ENCODE measurements around the gene CTAGE1.
"Not testable (repeated sequence)": the region's sequence is repeated elsewhere in the genome, so short reads cannot be mapped to it uniquely, and the experiment has no call there.

The CTAGE1 gene, protein sequence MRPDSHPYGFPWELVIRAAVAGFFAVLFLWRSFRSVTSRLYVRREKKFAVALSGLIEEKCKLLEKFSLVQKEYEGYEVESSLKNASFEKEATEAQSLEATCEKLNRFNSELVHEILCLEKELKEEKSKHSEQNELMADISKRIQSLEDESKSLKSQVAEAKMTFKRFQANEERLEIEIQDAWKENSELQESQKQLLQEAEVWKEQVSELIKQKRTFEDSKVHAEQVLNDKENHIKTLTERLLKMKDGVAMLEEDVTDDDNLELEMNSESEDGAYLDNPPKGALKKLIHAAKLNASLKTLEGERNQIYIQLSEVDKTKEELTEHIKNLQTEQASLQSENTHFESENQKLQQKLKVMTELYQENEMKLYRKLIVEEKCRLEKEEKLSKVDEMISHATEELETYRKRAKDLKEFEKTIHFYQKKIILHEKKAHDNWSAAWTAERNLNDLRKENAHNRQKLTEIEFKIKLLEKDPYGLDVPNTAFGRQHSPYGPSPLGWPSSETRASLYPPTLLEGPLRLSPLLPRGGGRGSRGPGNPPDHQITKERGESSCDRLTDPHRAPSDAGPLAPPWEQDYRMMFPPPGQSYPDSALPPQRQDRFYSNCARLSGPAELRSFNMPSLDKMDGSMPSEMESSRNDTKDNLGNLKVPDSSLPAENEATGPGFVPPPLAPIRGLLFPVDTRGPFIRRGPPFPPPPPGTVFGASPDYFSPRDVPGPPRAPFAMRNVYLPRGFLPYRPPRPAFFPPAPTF

DNA sequence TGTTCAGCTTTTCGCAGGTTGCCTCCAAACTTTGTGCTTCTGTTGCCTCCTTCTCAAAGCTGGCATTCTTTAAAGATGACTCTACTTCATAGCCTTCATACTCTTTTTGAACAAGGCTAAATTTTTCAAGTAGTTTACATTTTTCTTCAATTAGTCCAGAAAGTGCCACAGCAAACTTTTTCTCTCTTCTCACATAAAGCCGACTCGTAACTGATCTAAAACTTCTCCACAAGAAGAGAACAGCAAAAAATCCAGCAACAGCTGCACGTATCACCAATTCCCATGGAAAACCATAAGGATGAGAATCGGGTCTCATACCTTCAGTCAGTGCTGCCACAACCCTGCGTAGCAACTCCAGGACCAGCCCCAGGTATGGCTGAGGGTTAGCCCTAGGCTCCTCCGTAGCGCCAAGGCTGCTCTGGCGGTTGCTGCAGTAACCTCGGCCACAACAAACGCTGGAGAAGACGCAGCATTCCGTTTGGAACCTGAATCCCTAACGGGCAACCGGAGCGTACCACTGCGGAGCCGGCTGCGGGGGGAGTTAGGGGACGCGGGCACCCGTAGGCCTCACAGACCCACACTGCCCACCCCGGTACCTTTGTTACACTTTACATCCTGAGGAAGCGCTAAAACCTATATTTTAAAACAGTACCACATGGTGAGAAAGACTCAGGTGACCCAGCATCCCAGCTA is at the start of gene CTAGE1:
Gene CTAGE1, minus strand, starts transcription at position 420 of the 693 bp plus-strand sequence. Its CDS starts 104 bp downstream, at position 316.
- DNase-seq (ENCODE audit: low spot score) = no peak

DNA sequence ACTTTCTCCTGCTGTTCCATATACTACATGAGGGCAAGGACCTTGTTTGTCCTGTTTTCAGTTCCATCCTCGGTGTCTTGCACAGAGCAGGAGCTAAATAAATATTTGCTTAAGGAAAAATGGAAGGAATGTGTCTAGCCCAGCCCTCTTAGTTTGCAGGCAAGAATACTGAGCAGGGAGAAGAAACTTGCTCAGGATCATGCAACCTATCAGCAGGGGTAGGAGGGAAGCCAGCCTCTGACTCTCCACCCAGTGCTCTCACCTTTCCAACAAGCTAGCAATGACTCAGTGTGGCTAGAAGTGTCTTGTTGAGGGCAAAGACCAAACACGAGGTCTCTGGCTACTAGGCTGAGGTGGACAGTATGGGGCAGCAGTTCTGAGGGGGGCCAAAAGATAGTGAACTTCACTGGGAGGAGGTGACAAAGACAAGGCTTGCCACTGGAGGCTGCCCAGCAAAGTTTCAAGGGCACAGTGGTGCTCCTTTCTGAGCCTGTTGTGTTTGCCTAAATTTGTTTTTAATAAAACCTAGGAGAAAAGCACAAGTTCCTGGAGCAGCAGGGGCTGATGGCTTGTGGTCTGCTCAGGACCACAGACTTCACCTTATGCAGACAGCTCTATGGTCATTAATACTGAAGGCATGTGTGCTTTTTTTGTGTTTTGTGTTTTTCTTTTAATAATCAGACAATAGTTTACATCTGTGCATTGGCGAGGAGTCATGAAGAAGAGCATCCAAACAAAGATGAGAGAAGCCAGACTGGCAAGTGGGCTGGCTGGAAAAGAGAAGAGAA is 49.1 kb upstream of the CTAGE1 start:
- DNase-seq (ENCODE audit: low spot score) = peak; percentile 92

DNA sequence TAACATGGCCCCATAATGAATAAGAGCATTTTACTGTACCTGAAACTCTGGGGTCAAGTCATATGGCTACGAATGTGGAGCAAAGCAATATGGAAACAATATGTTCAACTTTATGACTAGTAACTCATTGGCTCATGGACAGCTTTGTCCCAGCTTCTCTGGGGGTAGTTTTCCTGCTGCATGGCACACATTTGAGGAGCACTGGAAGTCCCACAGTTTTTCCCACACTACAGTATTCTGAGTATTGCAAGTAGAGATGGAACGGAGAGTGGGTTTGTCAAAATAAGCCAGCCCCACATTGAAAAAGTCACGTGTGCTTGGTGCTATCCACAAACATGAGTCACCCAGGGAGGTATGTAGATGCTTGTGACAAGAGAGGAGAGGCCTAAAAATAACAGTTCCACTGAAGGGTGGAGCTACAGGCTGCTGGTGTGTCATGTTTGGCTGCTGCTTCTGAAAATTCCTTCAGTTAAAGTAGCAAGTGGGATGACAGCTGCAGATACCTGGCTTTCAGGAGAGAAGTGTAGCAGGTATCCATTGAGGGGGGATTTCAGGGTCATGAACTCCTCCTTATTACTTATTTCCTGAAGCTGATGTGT is 48.2 kb upstream of the CTAGE1 start:
- DNase-seq (ENCODE audit: low spot score) = peak; percentile 93

DNA sequence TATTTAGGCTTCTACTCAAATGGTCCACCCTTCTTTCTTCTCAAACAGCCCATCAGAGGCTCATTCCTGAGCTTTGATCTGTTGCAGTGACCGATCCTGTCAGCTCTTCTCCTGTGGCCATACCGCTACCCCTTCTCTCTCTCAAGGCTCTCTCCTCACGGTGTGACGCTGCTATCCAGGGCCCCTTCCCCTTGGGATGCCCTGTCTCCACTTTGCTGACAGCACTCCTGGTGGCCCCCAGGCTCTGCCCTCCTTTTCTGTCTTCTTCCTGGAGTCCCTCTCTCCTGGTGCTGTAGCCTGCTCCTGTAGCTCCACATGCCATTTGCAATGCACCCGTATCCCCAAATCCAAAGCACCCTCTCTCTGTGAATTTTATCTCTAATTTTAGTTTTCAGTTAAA is 45.4 kb upstream of the CTAGE1 start:
- DNase-seq (ENCODE audit: low spot score) = no peak

DNA sequence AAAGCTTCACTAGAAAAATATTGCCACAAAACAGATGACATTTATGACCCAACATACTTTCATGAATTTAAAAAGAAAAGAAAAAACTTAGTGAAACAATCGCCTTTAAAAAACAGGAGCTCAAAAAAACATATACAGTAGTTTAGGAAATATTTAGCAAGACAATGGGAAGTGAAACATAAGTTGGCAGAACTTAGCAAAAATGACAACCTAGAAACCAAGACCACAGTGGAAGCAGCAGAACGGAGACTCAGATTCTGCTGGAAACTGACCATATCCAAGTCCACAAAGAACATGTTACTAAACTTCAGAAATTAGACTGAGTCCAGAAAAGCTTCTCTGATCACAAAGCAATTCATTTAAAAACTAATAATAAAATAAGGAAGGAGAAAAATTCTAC is 41.8 kb upstream of the CTAGE1 start:
- no peak for DNase-seq (ENCODE audit: low spot score)

DNA sequence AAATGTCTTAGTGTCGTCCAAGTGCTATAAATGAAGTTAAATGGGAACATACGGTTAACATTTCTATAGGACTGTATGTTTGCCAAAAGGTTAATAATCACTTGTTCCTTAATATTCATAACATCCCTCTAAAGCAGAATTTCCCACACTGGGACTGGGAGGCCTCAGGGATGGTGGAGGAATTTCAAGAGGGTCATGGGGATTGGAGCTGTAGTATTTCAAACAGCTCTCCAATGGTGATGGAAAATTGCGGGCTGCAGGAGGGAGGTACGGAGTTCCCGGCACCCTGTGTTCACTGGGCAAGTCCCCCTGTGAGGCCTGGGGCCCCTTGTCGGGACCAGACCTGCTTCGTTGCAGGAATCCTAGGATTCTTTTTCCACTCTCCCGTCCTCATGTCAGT is 39.8 kb upstream of the CTAGE1 start:
- no peak for DNase-seq (ENCODE audit: low spot score)

DNA sequence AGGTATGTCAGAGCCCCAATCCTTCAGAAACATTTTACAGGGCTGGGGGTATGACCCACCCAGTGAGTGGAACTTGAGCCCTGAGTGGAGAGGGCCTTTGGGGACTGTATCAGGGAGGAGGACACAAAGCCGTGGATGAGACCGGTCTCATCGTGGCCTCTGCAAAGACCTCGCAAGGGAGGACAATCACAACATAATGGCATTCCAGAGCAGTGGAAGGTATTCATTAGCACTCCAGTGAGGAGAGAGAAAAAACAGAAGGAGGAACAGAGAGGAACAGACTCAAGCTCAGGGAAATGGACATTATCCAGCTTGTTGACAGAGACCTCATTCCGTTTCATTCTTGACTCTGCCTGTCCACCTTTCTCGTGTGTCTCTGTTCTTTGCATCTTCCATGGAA is 38.8 kb upstream of the CTAGE1 start:
- no peak for DNase-seq (ENCODE audit: low spot score)

DNA sequence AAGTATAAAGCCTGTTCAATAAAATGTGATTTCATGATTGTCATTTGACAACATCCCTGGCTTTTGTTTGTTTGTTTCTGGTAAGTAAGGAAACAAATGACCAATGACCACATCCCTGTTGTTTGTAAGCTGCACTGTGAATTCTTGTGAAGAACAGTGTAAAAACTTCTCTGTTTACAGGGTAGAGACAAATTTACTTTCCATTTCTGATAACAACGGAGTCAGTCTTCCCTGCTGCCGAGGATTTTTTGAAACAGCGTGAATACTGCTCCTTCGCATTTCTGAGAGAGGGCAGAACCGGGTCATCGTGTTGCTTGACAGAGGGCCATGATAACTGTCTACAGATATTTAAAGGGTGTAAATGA is 38.4 kb upstream of the CTAGE1 start:
- no peak for DNase-seq (ENCODE audit: low spot score)

DNA sequence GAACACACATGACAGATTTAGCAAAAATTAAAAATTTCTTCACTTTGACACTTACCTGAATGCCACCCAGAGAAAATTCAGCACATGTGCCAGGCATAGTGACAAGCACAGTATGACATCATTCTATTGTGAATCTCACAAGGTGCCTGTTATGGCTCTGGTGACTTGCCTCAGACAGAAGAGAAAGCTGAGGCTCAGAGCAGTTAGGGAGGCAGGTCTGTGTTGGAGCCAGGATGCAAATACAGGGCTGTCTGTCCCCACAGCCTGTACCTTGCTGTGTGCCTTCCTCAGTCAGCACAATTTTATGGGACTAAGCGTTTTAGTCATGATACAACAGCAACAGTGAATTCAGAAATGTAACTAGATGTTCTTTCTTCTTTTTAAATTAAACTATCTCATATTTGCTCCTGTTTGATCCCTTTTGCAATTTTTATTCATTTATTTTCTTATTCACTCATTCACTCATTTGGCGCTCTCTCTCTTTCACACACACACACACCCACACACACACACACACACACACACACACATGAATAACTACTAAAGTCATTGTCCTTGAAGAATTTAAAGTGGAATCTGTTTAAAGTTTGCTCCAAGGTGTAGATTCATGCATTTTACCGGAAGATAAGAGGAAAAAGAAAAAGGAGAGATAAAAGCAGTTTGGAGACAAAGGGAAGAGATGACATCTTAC is 37.9 kb upstream of the CTAGE1 start:
- DNase-seq (ENCODE audit: low spot score) = no peak

DNA sequence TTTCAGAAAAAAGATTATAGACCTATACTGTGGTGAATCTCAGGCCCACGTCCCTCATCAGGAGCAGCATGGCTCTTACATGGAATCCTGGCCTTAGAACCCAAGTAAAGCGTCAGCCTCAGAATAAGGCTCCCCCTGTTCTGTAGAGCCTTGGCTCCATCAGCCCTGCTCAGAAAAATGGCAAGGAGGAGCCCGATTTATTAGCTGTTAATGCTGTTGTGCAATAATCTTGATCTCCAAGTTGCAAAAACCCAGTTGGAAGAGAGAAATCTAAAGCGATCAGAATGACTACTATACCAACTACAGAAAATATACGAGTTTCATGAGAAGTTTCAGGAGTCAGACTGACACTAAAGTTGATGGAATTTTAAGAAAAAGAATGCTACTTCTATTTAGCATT is 35.6 kb upstream of the CTAGE1 start:
- DNase-seq (ENCODE audit: low spot score) = no peak

DNA sequence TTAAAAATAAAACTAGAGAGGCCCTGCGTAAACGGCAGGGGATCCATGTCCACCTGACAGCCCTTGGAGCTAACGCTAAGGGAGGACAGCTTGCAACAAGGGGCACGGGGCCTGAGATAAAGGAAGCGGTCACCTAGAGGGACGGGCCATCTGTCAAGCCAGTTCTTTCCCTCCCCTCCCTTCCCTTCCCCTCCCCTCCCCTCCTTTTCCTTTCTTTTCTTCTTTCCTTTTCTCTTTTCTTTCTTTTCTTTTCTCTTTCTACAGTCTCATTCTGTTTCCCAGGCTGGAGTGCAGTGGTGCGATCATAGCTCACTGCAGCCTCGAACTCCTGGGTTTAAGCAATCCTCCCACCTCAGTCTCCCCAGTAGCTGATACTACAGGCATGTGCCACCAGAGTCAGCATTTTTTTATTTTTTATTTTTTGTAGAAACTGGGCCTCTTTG is 34.5 kb upstream of the CTAGE1 start:
- no peak for DNase-seq (ENCODE audit: low spot score)

DNA sequence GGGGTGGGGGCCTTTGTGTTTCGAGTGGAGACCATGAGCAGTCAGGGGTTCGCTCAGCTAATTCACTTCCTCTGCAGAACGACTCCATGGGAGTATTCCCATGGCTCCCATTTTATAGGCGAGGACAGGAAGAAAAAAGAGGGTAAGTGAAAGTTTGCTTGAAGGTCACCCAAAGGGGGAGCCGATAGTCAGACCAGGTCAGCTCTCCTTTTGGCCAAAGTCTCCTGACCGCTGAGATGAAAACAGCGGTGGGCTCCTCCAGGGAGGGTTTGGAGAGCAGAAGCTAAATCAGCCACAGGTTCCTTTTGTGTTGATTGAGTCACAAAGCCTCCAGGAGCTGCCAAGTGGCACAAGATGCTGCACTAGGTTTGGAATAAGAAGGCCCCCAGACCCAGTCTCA is 34.1 kb upstream of the CTAGE1 start:
- no peak for DNase-seq (ENCODE audit: low spot score)

DNA sequence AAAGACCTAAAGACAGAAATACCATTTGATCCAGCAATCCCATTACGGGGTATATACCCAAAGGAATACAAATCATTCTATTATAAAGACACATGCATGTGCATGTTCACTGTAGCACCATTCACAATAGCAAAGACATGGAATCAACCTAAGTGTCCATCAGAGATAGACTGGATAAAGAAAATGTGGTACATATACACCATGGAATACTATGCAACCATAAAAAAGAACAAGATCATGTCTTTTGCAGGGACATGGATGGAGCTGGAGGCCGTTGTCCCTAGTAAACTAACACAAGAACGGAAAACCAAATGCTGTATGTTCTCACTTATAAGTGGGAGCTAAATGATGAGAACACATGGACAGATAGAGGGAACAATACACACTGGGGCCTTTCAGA is 33.1 kb upstream of the CTAGE1 start:
- DNase-seq (ENCODE audit: low spot score) = not testable (repeated sequence)

DNA sequence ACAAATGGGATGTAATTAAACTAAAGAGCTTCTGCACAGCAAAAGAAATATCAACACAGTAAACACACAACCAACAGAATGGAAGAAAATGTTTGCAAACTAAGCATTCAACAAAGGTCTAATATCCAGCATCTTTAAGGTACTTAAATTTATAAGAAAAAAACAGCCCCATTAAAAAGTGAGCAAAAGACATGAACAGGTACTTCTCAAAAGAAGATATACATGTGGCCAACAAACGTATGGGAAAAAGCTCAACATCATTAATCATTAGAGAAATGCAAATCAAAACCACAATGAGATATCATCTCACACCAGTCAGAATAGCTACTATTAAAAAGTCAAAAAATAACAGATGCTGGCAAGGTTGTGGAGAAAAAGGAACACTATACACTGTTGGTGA is 32.6 kb upstream of the CTAGE1 start:
- not testable (repeated sequence) for DNase-seq (ENCODE audit: low spot score)

DNA sequence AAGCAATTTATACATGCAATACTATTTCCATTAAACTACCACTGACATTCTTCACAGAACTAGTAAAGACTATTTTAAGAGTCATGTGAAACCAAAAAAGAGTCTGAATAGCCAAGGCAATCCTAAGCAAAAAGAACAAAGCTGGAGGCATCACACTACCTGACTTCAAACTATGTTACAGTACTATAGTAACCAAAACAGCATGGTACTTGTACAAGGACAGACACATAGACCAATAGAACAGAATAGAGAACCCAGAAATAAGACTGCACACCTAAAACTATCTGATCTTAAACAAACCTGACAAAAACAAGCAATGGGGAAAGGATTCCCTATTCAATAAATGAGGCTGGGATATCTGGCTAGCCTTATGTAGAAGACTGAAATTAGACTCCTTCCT is 32.0 kb upstream of the CTAGE1 start:
- DNase-seq (ENCODE audit: low spot score) = not testable (repeated sequence)

DNA sequence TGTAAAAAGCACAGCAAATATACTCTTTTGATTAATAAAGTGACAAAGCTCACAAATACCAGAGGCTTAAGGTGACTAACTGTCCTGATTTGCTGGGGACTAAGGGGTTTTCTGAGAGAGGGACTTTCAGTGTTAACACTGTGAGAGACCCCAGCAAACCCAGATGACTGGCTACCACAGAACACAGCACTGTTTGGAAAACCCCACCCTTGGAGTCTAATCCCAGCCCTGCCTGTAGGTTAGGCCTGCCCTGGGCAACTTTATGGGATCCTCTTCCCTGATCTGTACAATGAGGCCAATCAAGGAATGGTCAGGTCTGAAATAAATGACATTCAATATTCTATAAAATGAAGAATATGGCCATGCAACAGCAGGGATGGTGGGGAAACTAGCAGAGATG is 30.5 kb upstream of the CTAGE1 start:
- no peak for DNase-seq (ENCODE audit: low spot score)

DNA sequence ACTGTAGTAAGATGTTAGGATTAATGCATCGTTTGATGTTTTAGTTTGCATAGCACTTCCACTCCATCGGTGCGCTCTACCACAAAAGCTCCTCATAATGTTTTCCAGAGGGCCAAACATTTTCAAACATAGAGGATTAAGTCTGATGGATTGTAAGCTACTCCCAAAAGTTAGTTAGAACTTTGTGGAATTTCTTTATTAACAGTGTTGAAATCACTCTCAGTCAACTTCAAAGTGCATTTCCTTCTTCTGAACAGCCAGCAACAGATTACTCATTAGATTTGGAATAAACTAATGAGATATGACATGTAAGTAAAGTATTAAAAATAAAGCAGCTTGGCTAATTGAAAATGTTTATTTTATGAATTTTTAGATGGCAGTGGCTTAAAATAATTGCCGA is 30.1 kb upstream of the CTAGE1 start:
- no peak for DNase-seq (ENCODE audit: low spot score)

DNA sequence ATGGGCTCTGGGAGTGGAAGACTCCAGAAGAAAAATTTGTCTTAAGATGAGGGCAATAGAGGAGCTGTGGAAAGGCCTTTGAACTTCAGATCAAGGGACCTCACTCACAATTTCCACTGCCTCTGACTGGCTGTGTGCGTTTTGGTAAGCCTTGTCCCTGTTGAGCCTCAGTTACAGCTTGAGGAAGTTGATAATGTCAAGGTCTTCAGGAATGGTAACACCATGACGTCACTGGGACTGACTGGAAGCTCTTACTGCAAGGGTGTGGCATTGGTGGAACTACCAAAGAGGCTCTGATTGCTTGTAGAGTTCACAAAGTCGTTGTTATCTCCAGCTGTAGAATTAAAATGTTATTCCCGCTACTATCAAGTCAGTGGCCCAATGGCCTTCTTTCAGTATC is 29.2 kb upstream of the CTAGE1 start:
- no peak for DNase-seq (ENCODE audit: low spot score)

DNA sequence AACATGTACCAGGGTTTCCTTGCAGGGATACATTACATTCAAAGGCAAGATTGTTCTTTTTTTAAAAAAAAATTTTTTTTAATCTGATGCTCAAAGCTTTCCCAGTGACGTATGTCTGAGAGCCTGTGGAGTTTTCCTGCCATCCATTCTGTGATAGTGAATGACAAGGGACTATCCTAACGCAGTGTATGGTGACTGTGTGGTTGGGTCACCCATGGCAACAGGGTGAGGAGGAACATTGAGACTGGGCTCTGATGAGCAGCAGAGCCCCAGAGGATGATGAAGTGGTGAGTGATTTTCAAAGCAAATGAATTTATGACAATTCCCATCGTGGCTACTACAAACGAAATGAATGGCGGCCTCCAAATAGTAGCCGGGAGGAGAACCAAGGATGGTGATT is 28.6 kb upstream of the CTAGE1 start:
- no peak for DNase-seq (ENCODE audit: low spot score)

DNA sequence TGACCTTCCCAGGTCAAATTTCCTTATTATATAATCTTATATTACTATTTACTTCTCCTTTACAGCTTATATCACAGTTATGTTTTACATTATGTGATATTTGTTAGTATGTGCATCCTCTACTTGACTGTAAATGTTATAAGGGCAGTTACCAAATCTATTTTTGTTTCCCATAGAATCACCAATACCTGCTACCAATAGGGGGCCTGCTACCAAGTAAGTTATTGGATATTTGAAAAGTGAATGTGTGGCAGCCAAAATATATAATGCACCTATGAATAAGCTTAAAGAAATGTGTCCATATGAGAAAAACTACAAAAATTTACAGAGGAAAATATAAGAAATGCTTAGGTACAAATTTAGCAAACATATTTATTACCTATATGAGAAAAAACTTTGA is 23.9 kb upstream of the CTAGE1 start:
- DNase-seq (ENCODE audit: low spot score) = no peak

DNA sequence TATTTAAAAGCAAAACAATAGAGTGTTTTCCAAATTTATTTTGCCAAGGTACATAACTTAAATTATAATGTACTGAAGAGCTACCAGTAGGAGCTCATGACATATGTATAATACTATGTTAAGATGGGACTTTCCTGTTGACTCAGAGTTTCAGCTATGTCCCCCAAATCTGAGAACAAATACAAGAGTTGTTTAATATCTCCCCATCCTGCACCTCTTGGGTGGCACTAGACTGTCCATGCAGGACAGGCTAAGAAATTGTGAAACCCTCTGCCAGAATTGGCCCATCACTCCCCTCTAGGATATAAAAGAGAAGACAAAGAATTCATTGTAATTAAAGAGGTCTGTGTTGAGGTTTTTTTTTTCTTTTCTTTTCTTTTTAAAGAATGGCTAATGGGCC is 21.7 kb upstream of the CTAGE1 start:
- DNase-seq (ENCODE audit: low spot score) = peak; percentile 71
